ENCODE results near the gene ST6GALNAC5. TPM values are rescaled to one million over a fixed set of nuclear protein-coding genes. Genes with fewer than 3 reads are reported as not detected.

Gene ST6GALNAC5
- total RNA-seq, 1 experiment from 2014 or later: not detected

GRCh38 chr1:76958828-76959227, 91.5 kb downstream of the ST6GALNAC5 start:
- intact Hi-C loops (cut with micrococcal nuclease; ENCODE audit: unreplicated experiment): no loop called here
- no TSS peak for BruUV-seq (replicated peaks)

GRCh38 chr1:76959556-76959955, 92.3 kb downstream of the ST6GALNAC5 start:
- POLR2A ChIA-PET: no interaction called here
- BruUV-seq (replicated peaks): no TSS peak

More at GRCh38 chr1:76958828-76959227, 91.5 kb downstream of the ST6GALNAC5 start:
- DNase-seq (ENCODE audit: low read depth, low spot score) (no peak), ATAC-seq (no peak)
- H3K4me1 ChIP-seq (ENCODE audit: control insufficient read depth, insufficient read depth, low read length): no peaks in the 10 kb centered on the region
- no peak for TF ChIP-seq POLR2AphosphoS5 (IDR thresholded peaks at IDR 0.05; ENCODE audit: low read depth, low read length)
- TF ChIP-seq REST (IDR thresholded peaks at IDR 0.05; ENCODE audit: insufficient read depth in 1 of 2, low read depth in 2 of 2, low read length in 1 of 2): no peak
- TF ChIP-seq TCF7L2 (IDR thresholded peaks at IDR 0.05; ENCODE audit: low read depth, low read length): no peak
- no peak for TF ChIP-seq SIN3A (IDR thresholded peaks at IDR 0.05; ENCODE audit: borderline replicate concordance, insufficient read depth, low read depth, low read length)
- CTCF ChIA-PET: no interaction called here
- no peaks in the 10 kb centered on the region for H3K27me3 ChIP-seq (ENCODE audit: control insufficient read depth, insufficient read depth, low read length)
- H3K4me3 ChIP-seq (ENCODE audit: low read depth in 2 of 2, low read length in 2 of 2): no peak overlapping the region
- H3K9me3 ChIP-seq (ENCODE audit: control insufficient read depth, insufficient read depth, low read depth, low read length): no peaks in the 10 kb centered on the region
- no peak overlapping the region for H3K27ac ChIP-seq (ENCODE audit: low read length)
- POLR2A ChIA-PET: no interaction called here
- no peaks in the 10 kb centered on the region for H3K36me3 ChIP-seq (ENCODE audit: control insufficient read depth, insufficient read depth, low read length)
- in situ Hi-C loops (cut with HindIII; ENCODE audit: low pct_unique_long_range_greater_than_20kb, low sequenced_read_pairs): no loop called here

More at GRCh38 chr1:76959556-76959955, 92.3 kb downstream of the ST6GALNAC5 start:
- CTCF ChIA-PET: no interaction called here
- in situ Hi-C loops (cut with HindIII; ENCODE audit: low pct_unique_long_range_greater_than_20kb, low sequenced_read_pairs) (no loop called here), intact Hi-C loops (cut with micrococcal nuclease; ENCODE audit: unreplicated experiment) (no loop called here)
- Histone ChIP-seq H3K9me3 (ENCODE audit: control insufficient read depth, insufficient read depth, low read depth, low read length) (no peaks in the 10 kb centered on the region), H3K4me1 (ENCODE audit: control insufficient read depth, insufficient read depth, low read length) (no peaks in the 10 kb centered on the region), H3K27me3 (ENCODE audit: control insufficient read depth, insufficient read depth, low read length) (no peaks in the 10 kb centered on the region), H3K36me3 (ENCODE audit: control insufficient read depth, insufficient read depth, low read length) (no peaks in the 10 kb centered on the region), H3K4me3 (ENCODE audit: low read depth in 2 of 2, low read length in 2 of 2) (no peak overlapping the region), H3K27ac (ENCODE audit: low read length) (no peak overlapping the region)
- TF ChIP-seq POLR2AphosphoS5 (IDR thresholded peaks at IDR 0.05; ENCODE audit: low read depth, low read length) (no peak), TCF7L2 (IDR thresholded peaks at IDR 0.05; ENCODE audit: low read depth, low read length) (no peak), CTCF (IDR thresholded peaks at IDR 0.05) (no peak), REST (IDR thresholded peaks at IDR 0.05; ENCODE audit: insufficient read depth in 1 of 2, low read depth in 2 of 2, low read length in 1 of 2) (no peak), SIN3A (IDR thresholded peaks at IDR 0.05; ENCODE audit: borderline replicate concordance, insufficient read depth, low read depth, low read length) (no peak)
- no peak for ATAC-seq
- no peak for DNase-seq (ENCODE audit: low read depth, low spot score)

All from Panc1 (cell line).